SK-N-SH (cell line): ENCODE data around the gene LIMS3. TPM values are rescaled to one million over a fixed set of nuclear protein-coding genes. Genes with fewer than 3 reads are reported as not detected.
"Not testable (repeated sequence)": the region's sequence is repeated elsewhere in the genome, so short reads cannot be mapped to it uniquely, and the experiment has no call there.

Source experiments
- CTCF ChIA-PET: fragments of 300-600, 350-600 bp; formaldehyde crosslinking; extraction: SDS; loops from one replicate; lab custom pipeline; 2021; lab: Yijun Ruan, JAX
- POLR2A ChIA-PET: fragments of 350-600 bp; sonication (Branson Sonifier 250); formaldehyde crosslinking; extraction: SDS; loops from one replicate; lab custom pipeline; 2020; ENCODE audit warnings: antibody characterized with exemption, inconsistent platforms; lab: Yijun Ruan, JAX
- DNase-seq: peaks from one replicate; pipeline ENCODE4 v3.0.0; 2012
- H2AFZ ChIP-seq: fragments of 200-600 bp; sonication (generic); 2 replicates; pipeline ENCODE4 v1.8.1; 2016; ENCODE audit warnings: antibody characterized with exemption, mild to moderate bottlenecking, low read depth
- H3F3A ChIP-seq: fragments of 200-600 bp; sonication (generic); replicated peaks from 2 replicates; pipeline ENCODE3; 2016; ENCODE audit warnings: antibody characterized with exemption, mild to moderate bottlenecking; ENCODE audit not compliant: insufficient read depth
- H3K27ac ChIP-seq, 2 experiments: fragments of 200-500 bp in 1 of 2; fragments of 200-600 bp in 1 of 2; sonication (Bioruptor generic) in 1 of 2; sonication (generic), shearing (Covaris generic) in 1 of 2; 2 replicates each; pipeline versions ENCODE4 v1.5.1 to v1.6.1; 2014 to 2016; ENCODE audit warnings: low read depth in 2 of 2, inconsistent platforms in 1 of 2, low read length in 1 of 2, mild to moderate bottlenecking in 1 of 2, mixed read lengths in 1 of 2
- H3K27me3 ChIP-seq: fragments of 200-600 bp; sonication (generic), shearing (Covaris generic); 2 replicates; pipeline ENCODE4 v1.6.1; 2016; ENCODE audit warnings: mixed run types; ENCODE audit not compliant: insufficient read depth
- H3K36me3 ChIP-seq, 2 experiments: fragments of 200-500 bp in 1 of 2; fragments of 200-600 bp in 1 of 2; sonication (Bioruptor generic) in 1 of 2; sonication (generic) in 1 of 2; replicated peaks in 1 of 2; 2 replicates each; pipeline versions ENCODE3 to v1.5.1; 2014 to 2016; ENCODE audit warnings: low read length in 1 of 2, mild to moderate bottlenecking in 1 of 2; ENCODE audit not compliant: insufficient read depth in 2 of 2, control insufficient read depth in 1 of 2
- H3K4me1 ChIP-seq, 2 experiments: fragments of 200-500 bp in 1 of 2; fragments of 200-600 bp in 1 of 2; sonication (Bioruptor generic) in 1 of 2; sonication (generic), shearing (Covaris generic) in 1 of 2; 2 replicates each; pipeline versions ENCODE4 v1.5.1 to v1.6.1; 2014 to 2016; ENCODE audit warnings: low read depth in 1 of 2, low read length in 1 of 2, mixed run types in 1 of 2; ENCODE audit not compliant: insufficient read depth in 2 of 2, control insufficient read depth in 1 of 2
- H3K4me2 ChIP-seq: fragments of 200-600 bp; sonication (generic), shearing (Covaris generic); 2 replicates; pipeline ENCODE4 v1.6.1; 2017; ENCODE audit warnings: mixed run types
- H3K4me3 ChIP-seq, 2 experiments: fragments of 200-500 bp in 1 of 2; fragments of 200-600 bp in 1 of 2; sonication (Bioruptor generic) in 1 of 2; sonication (generic), shearing (Covaris generic) in 1 of 2; 2 replicates each; pipeline versions ENCODE4 v1.5.1 to v1.8.1; 2014 to 2016; ENCODE audit warnings: low read depth in 2 of 2, inconsistent platforms in 1 of 2, low read length in 1 of 2, mild to moderate bottlenecking in 1 of 2, mixed read lengths in 1 of 2, moderate library complexity in 1 of 2
- H3K79me2 ChIP-seq: fragments of 200-600 bp; sonication (generic); 2 replicates; pipeline ENCODE4 v1.8.1; 2017; ENCODE audit warnings: mild to moderate bottlenecking; ENCODE audit not compliant: insufficient read depth
- H3K9ac ChIP-seq: fragments of 200-600 bp; sonication (generic); 2 replicates; pipeline ENCODE4 v1.6.1; 2017; ENCODE audit warnings: mixed run types
- H3K9me2 ChIP-seq: fragments of 200-600 bp; sonication (generic); 2 replicates; pipeline ENCODE4 v1.6.1; 2017; ENCODE audit warnings: mixed run types
- H3K9me3 ChIP-seq: fragments of 200-600 bp; sonication (generic); 2 replicates; pipeline ENCODE4 v1.6.1; 2017; ENCODE audit warnings: mixed run types, mild to moderate bottlenecking, moderate library complexity
- H4K20me1 ChIP-seq: fragments of 200-600 bp; sonication (generic); 2 replicates; pipeline ENCODE4 v1.6.1; 2017; ENCODE audit warnings: mild to moderate bottlenecking, mixed run types; ENCODE audit not compliant: insufficient read depth
- WGBS: methylation state at CpG from one replicate; pipeline ENCODE4 v1.1.6; 2017; ENCODE audit warnings: low lambda C conversion rate; 5-methylcytosine and 5-hydroxymethylcytosine counted together
- polyA plus RNA-seq, 3 experiments: library from polyadenylated mRNA; depleted of rRNA; stranded (reverse); fragments of >200 nt; gene quantifications; 2 replicates each; pipeline ENCODE4 v1.2.3, GENCODE V29; 2012

Gene LIMS3
- polyA plus RNA-seq, 1 of the 3 experiments (the other 2 are of a cell fraction): 1.4 TPM

- H3K27ac ChIP-seq, H3K27me3 ChIP-seq, CTCF ChIA-PET, H3F3A ChIP-seq, POLR2A ChIA-PET, DNase-seq, H3K4me2 ChIP-seq, H3K9me2 ChIP-seq, H3K36me3 ChIP-seq, H3K9ac ChIP-seq, H3K4me1 ChIP-seq, H4K20me1 ChIP-seq, H3K79me2 ChIP-seq, H3K9me3 ChIP-seq, H2AFZ ChIP-seq, H3K4me3 ChIP-seq: not testable (repeated sequence)
- no CpG with 5 or more reads among the region's 71 CpGs for WGBS
Observed at GRCh38 chr2:109947262-109947958, 48.9 kb downstream of the LIMS3 start.

- H3K9ac ChIP-seq, CTCF ChIA-PET, H3K4me1 ChIP-seq, H3K4me3 ChIP-seq, H3K27ac ChIP-seq, H3K79me2 ChIP-seq, H3K36me3 ChIP-seq, H3K4me2 ChIP-seq, POLR2A ChIA-PET, DNase-seq, H3K9me2 ChIP-seq, H2AFZ ChIP-seq, H3F3A ChIP-seq, H3K9me3 ChIP-seq, H3K27me3 ChIP-seq, H4K20me1 ChIP-seq: not testable (repeated sequence)
- no CpG with 5 or more reads among the region's 31 CpGs for WGBS
Observed at GRCh38 chr2:109947959-109948520, 49.6 kb downstream of the LIMS3 start.

GRCh38 chr2:109950146-109950843 lies 51.8 kb downstream of the LIMS3 start:
- H3K27ac ChIP-seq, H4K20me1 ChIP-seq, H3K4me1 ChIP-seq, H3K9ac ChIP-seq, POLR2A ChIA-PET, H3K27me3 ChIP-seq, DNase-seq, H3F3A ChIP-seq, H3K36me3 ChIP-seq, H3K79me2 ChIP-seq, H3K9me3 ChIP-seq, H3K9me2 ChIP-seq, H2AFZ ChIP-seq, H3K4me2 ChIP-seq, H3K4me3 ChIP-seq, CTCF ChIA-PET: not testable (repeated sequence)
- WGBS: no CpG with 5 or more reads among the region's 9 CpGs

DNA sequence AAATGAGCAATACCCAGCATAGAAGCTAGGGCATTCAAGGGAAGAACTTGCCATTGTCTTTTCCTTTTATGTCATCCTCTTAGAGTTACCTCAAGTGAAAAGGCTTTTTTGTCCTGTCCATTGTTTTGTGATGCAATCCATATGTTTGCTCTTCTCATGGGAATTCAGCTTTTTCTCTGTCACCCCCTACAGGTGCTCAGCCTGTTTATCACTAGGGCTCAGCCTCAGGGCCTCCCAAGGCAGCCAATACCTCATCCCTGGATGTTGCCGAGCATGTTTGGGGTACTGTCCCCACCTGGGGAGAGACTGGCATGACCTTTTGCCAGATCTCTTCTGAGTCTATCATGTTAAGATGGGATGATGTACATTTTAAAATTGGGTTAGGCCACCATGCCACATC lies 65.5 kb downstream of the LIMS3 start:
- H4K20me1 ChIP-seq, H2AFZ ChIP-seq, POLR2A ChIA-PET, H3K9me3 ChIP-seq, H3K9ac ChIP-seq, H3K4me1 ChIP-seq, DNase-seq, H3K4me2 ChIP-seq, H3K36me3 ChIP-seq, H3F3A ChIP-seq, H3K9me2 ChIP-seq, CTCF ChIA-PET, H3K27me3 ChIP-seq, H3K79me2 ChIP-seq, H3K27ac ChIP-seq, H3K4me3 ChIP-seq: not testable (repeated sequence)
- no CpG with 5 or more reads among the region's 1 CpG for WGBS

DNA sequence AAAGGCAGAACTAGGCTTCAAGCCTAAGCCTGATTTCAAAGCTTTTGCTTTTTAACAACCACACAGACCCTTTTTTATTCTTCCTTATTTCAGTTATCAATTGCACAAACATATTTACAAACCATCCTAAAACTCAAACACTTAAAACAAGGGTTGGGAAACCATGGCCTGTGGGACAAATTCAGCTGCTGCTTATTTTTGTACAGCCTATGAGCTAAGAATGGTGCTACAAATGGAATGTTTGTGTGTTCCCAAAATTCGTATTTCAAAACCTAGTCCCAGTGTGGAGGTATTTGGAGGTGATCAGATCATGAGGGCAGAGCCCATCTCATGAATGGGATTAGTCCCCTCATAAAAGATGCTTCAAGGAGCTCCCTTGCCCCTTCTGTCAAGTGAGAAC lies 67.0 kb downstream of the LIMS3 start:
- no CpG with 5 or more reads among the region's 1 CpG for WGBS
- H3K79me2 ChIP-seq, H3F3A ChIP-seq, H3K4me1 ChIP-seq, CTCF ChIA-PET, H3K27me3 ChIP-seq, H3K4me3 ChIP-seq, H3K9ac ChIP-seq, H4K20me1 ChIP-seq, H2AFZ ChIP-seq, DNase-seq, H3K4me2 ChIP-seq, POLR2A ChIA-PET, H3K9me3 ChIP-seq, H3K27ac ChIP-seq, H3K36me3 ChIP-seq, H3K9me2 ChIP-seq: not testable (repeated sequence)

DNA sequence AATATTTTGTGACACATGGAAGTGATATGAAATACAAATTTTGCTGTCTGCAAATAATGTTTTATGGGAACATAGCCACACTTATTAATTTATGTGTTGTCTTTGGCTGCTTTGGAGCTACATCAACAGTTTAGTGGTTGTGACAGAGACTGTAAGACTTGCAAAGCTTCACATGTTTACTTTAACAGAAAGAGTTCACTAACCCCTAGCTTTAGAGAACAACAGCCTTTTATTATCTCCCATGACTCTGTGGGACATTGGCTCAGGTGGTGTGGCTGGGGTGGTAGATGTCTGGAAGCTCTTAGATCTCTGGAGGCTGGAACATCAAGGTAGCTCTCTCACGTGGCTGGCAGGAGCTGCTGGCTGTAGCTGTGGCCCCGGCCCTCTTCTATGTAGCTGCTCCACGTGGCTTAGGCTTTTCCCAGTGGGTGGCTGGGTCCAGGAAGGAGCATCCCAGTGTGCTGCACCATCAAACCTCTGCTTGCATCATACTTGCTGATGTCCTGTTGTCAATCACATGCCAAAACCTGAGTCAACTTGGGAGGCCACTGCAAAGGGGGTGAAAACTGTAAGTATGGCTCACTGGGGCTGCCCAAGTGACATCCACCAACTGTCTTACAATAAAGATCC lies 67.7 kb downstream of the LIMS3 start:
- DNase-seq, H3K79me2 ChIP-seq, H3K9me3 ChIP-seq, H4K20me1 ChIP-seq, H2AFZ ChIP-seq, H3F3A ChIP-seq, H3K9me2 ChIP-seq, H3K9ac ChIP-seq, POLR2A ChIA-PET, H3K4me3 ChIP-seq, H3K4me2 ChIP-seq, H3K4me1 ChIP-seq, H3K27me3 ChIP-seq, CTCF ChIA-PET, H3K36me3 ChIP-seq, H3K27ac ChIP-seq: not testable (repeated sequence)
- no CpG with 5 or more reads among the region's 3 CpGs for WGBS
